22Rv1 (cell line): Measurements from ENCODE around the gene ACAT1.
A peak's percentile ranks its signal among the peaks of the same experiment; 100 is the strongest.

Experiments
- H3K27ac ChIP-seq: fragments of 450-650 bp; 2 replicates; pipeline ENCODE4 v1.5.1; 2017
- ZFX ChIP-seq: fragments of 450-650 bp; IDR thresholded peaks from 2 replicates; pipeline ENCODE4 v1.6.1; 2017; ENCODE audit warnings: antibody characterized with exemption, borderline replicate concordance
- TF ChIP-seq, protein P1 (sequence below): fragments of 450-650 bp; IDR thresholded peaks from 2 replicates; pipeline ENCODE4 v1.5.1; 2017; ENCODE audit warnings: mild to moderate bottlenecking

Gene ACAT1

GRCh38 chr11:108101090-108101775, 20.1 kb upstream of the ACAT1 start:
- no peak overlapping the region for H3K27ac ChIP-seq
- TF ChIP-seq, protein P1, sequence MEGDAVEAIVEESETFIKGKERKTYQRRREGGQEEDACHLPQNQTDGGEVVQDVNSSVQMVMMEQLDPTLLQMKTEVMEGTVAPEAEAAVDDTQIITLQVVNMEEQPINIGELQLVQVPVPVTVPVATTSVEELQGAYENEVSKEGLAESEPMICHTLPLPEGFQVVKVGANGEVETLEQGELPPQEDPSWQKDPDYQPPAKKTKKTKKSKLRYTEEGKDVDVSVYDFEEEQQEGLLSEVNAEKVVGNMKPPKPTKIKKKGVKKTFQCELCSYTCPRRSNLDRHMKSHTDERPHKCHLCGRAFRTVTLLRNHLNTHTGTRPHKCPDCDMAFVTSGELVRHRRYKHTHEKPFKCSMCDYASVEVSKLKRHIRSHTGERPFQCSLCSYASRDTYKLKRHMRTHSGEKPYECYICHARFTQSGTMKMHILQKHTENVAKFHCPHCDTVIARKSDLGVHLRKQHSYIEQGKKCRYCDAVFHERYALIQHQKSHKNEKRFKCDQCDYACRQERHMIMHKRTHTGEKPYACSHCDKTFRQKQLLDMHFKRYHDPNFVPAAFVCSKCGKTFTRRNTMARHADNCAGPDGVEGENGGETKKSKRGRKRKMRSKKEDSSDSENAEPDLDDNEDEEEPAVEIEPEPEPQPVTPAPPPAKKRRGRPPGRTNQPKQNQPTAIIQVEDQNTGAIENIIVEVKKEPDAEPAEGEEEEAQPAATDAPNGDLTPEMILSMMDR, result no peak
- no peak for TF ChIP-seq ZFX

- TF ChIP-seq, protein P1, result no peak
- TF ChIP-seq ZFX, result no peak
- H3K27ac ChIP-seq, result no peak overlapping the region
Measured at GRCh38 chr11:108111126-108111525, 10.2 kb upstream of the ACAT1 start.

DNA sequence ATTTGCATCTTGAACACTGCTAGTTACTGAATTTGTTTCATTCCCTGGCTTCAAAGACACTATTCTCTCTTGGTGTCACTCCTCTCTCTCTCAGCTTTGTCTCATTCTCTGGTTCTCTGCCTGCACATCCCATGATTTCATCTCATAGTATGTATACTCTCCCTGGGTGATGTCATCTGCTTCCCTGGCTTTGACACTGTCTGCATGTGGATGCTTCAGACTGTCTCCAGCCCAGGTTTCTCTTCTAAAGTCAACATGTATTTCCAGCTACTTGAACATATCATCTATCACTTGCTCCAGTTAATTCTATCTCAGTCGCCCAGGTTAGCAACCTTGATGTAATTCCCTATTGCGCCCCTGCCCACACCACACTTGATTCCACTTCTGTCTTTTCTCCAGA, 9.3 kb upstream of the ACAT1 start:
- TF ChIP-seq, protein P1, result no peak
- TF ChIP-seq ZFX, result no peak

DNA sequence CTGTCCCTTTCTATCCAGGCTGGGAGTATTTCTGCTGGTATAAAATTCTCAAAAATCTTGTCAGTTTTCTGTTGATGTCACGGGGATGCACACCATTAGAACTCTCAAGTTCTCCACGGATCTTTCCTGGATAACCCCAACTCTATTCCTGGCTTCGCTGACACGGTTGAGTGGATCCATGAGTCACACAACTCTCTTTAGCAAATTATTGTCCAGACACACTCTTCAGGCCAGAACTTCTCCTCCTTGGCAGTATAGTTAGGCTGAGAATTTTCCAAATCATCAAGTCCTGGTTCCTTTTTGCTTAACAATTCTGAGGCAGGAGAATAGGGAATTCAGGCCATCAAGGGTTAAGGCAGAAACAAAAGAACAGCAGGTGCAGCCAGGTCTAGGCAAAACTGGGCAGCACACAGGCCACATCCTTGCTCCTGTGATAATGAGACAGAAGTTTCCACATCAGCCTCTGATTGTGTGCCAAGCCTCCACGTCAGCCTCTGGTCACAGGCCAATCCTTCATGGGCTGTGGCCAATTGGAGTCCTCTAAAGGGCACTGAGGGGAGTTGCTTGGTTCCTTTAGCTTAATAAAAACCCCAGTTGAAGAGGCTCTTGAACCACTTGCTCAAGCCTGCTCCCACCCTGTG, 5.7 kb upstream of the ACAT1 start:
- no peak for TF ChIP-seq ZFX
- H3K27ac ChIP-seq, result peak overlapping the region; percentile 33; the same call in 1 of the 2 replicates

More for the DNA sequence above, 9.3 kb upstream of the ACAT1 start:
- no peak overlapping the region for H3K27ac ChIP-seq

DNA sequence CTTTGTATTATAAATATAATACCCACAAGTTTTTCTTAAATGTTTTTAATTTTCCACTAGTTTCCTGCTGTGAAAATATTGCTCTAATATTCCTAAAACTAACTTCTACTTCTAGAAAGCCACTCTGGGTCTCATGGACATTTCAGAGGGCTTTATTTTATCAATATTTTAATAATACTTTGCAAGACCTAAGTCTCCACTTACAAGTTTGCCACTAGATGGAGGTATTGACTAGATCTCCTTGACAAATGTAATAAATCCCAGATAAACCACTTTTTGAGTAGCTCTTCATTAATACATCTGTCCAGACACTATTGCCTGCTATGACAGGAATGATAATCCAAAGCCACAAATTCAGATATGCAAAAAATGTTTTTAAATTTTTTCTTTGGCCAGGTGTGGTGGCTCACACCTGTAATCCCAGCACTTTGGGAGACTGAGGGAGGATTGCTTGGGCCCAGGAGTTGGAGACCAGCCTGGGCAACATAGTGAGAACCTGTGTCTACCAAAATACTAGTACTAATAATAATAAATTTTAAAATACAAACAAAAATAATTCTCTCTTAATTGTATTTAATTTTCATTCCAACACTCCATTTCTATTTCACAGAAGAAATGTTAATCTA, 3.5 kb upstream of the ACAT1 start:
- TF ChIP-seq, protein P1, result peak; percentile 77
- TF ChIP-seq ZFX, result no peak
- no peak overlapping the region for H3K27ac ChIP-seq

- peak overlapping the region; percentile 74 for H3K27ac ChIP-seq
Measured at GRCh38 chr11:108120936-108121273, 462 bp upstream of the ACAT1 start.

- H3K27ac ChIP-seq, result peak overlapping the region; percentile 74
- TF ChIP-seq, protein P1, result no peak
- TF ChIP-seq ZFX, result no peak
Measured at GRCh38 chr11:108122166-108122628, 830 bp downstream of the ACAT1 start.

- TF ChIP-seq, protein P1, result no peak
- no peak for TF ChIP-seq ZFX
- H3K27ac ChIP-seq, result no peak overlapping the region
Measured at GRCh38 chr11:108125096-108125495, 3.7 kb downstream of the ACAT1 start.
